Glutamatergic neuron (in vitro differentiated cells): ENCODE results near the gene ASTE1. TPM values are rescaled to one million over a fixed set of nuclear protein-coding genes. Genes with fewer than 3 reads are reported as not detected.

Experiments used
- DNase-seq: peaks from one replicate; pipeline ENCODE4 v3.0.0; 2022
- H3K27ac Mint-ChIP-seq: one replicate; pipeline ENCODE4 v1.8.0; 2020; ENCODE audit warnings: mild to moderate bottlenecking, mixed read lengths, inconsistent platforms; ENCODE audit not compliant: unreplicated experiment
- H3K27me3 Mint-ChIP-seq: one replicate; pipeline ENCODE4 v1.8.0; 2020; ENCODE audit warnings: mild to moderate bottlenecking, moderate library complexity, mixed read lengths, inconsistent platforms; ENCODE audit not compliant: unreplicated experiment
- H3K36me3 Mint-ChIP-seq: one replicate; pipeline ENCODE4 v1.8.0; 2020; ENCODE audit warnings: mild to moderate bottlenecking, mixed read lengths, inconsistent platforms; ENCODE audit not compliant: unreplicated experiment
- H3K4me1 Mint-ChIP-seq: one replicate; pipeline ENCODE4 v1.8.0; 2020; ENCODE audit warnings: mild to moderate bottlenecking, low read depth, mixed read lengths, inconsistent platforms; ENCODE audit not compliant: unreplicated experiment
- H3K4me3 Mint-ChIP-seq: one replicate; pipeline ENCODE4 v1.8.0; 2020; ENCODE audit warnings: mild to moderate bottlenecking, mixed read lengths, inconsistent platforms; ENCODE audit not compliant: unreplicated experiment
- H3K9me3 Mint-ChIP-seq: one replicate; pipeline ENCODE4 v1.8.0; 2020; ENCODE audit warnings: mild to moderate bottlenecking, moderate library complexity, mixed read lengths, inconsistent platforms; ENCODE audit not compliant: unreplicated experiment
- CTCF ChIP-seq: fragments of 200-600 bp; sonication (generic); IDR thresholded peaks from one replicate; pipeline ENCODE4 v1.5.0; 2021; ENCODE audit not compliant: partially characterized antibody, unreplicated experiment
- total RNA-seq: library from RNA; stranded (reverse); fragmentation: NEBNext Ultra II Directional; extraction: Animal tissue kit (Norgen Biotek cat#: 25700); gene quantifications from one replicate; pipeline ENCODE4 v1.2.1, GENCODE V29; 2021; ENCODE audit not compliant: unreplicated experiment

Gene ASTE1
- total RNA-seq, 1 donor from 2014 or later: 5.8 TPM

GRCh38 chr3:130971208-130971607 lies 55.4 kb downstream of the ASTE1 start:
- Mint-ChIP-seq H3K27ac (no peak overlapping the region), H3K4me1 (peaks cover 3% of the 10 kb centered on the region), H3K36me3 (no peaks in the 10 kb centered on the region), H3K27me3 (no peaks in the 10 kb centered on the region), H3K9me3 (peaks cover 4% of the 10 kb centered on the region), H3K4me3 (no peak overlapping the region)
- DNase-seq: no peak
- no peak for TF ChIP-seq CTCF

GRCh38 chr3:130969621-130970020 lies 57.0 kb downstream of the ASTE1 start:
- Mint-ChIP-seq H3K36me3 (no peaks in the 10 kb centered on the region), H3K27ac (no peak overlapping the region), H3K4me1 (no peaks in the 10 kb centered on the region), H3K4me3 (no peak overlapping the region), H3K27me3 (no peaks in the 10 kb centered on the region), H3K9me3 (peaks cover 4% of the 10 kb centered on the region)
- TF ChIP-seq CTCF: no peak
- DNase-seq: no peak

- DNase-seq: no peak
- H3K27ac Mint-ChIP-seq: no peak overlapping the region
- no peaks in the 10 kb centered on the region for H3K36me3 Mint-ChIP-seq
- no peak overlapping the region for H3K4me3 Mint-ChIP-seq
- H3K27me3 Mint-ChIP-seq: no peaks in the 10 kb centered on the region
- H3K4me1 Mint-ChIP-seq: no peaks in the 10 kb centered on the region
- no peak for TF ChIP-seq CTCF
- H3K9me3 Mint-ChIP-seq: peaks cover 4% of the 10 kb centered on the region
Measured at GRCh38 chr3:130968221-130968620, 58.4 kb downstream of the ASTE1 start.

GRCh38 chr3:130967281-130967680 lies 59.3 kb downstream of the ASTE1 start:
- H3K4me3 Mint-ChIP-seq: no peak overlapping the region
- H3K9me3 Mint-ChIP-seq: peaks cover 1% of the 10 kb centered on the region
- no peak for DNase-seq
- H3K27me3 Mint-ChIP-seq: peaks cover 2% of the 10 kb centered on the region
- TF ChIP-seq CTCF: no peak
- no peaks in the 10 kb centered on the region for H3K4me1 Mint-ChIP-seq
- no peaks in the 10 kb centered on the region for H3K36me3 Mint-ChIP-seq
- no peak overlapping the region for H3K27ac Mint-ChIP-seq

GRCh38 chr3:130963878-130964277 lies 62.7 kb downstream of the ASTE1 start:
- DNase-seq: no peak
- Mint-ChIP-seq H3K27ac (no peak overlapping the region), H3K27me3 (peaks cover 2% of the 10 kb centered on the region), H3K4me1 (no peaks in the 10 kb centered on the region), H3K9me3 (no peaks in the 10 kb centered on the region), H3K36me3 (peaks cover 11% of the 10 kb centered on the region), H3K4me3 (no peak overlapping the region)
- TF ChIP-seq CTCF: no peak

Other genes with a start within 250 kb of the ASTE1 start
- gene ATP2C1, start 132.7 kb downstream of the ASTE1 start, total RNA-seq: 130 TPM
- gene NEK11, start 52 bp upstream of the ASTE1 start, total RNA-seq: 2.5 TPM